Fibroblast of lung (primary cell): Measurements from ENCODE around the gene GRIK4.

Experiments used
- EZH2 ChIP-seq: IDR thresholded peaks from 2 replicates; pipeline ENCODE4 v1.5.1; 2012; ENCODE audit warnings: low read length, control low read depth, mild to moderate bottlenecking; ENCODE audit errors: missing control alignments
- TF ChIP-seq, protein P1 (sequence below), 2 donors: IDR thresholded peaks in 1 of 2; conservative IDR thresholded peaks in 1 of 2; 1 replicate in 1 of 2; 2 replicates in 1 of 2; pipeline ENCODE4 v1.5.1; 2011 to 2012; ENCODE audit warnings: low read length in 2 of 2, control low read depth in 1 of 2, inconsistent platforms in 1 of 2, low read depth in 1 of 2, mild to moderate bottlenecking in 1 of 2

DNA sequence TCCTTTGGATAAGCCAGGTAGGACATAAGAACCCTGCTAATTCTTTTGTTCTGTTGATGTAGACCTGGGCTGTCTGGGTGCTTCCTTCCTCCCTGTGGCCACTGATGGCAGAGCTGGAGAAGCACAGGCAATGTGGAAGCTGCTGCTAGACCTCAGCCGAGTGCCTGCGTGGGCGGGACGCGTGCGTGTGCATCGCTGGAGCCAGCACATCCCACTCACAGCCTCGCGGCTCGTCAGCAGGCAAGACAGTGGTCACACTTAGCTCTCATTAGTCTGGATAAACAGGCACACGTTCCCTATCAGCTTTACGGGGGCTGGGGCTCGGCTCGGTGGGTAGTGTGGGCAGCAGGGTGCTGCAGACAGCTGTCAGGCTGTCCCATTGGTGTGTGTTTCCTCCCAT, 155.7 kb downstream of the GRIK4 start:
- TF ChIP-seq, protein P1, sequence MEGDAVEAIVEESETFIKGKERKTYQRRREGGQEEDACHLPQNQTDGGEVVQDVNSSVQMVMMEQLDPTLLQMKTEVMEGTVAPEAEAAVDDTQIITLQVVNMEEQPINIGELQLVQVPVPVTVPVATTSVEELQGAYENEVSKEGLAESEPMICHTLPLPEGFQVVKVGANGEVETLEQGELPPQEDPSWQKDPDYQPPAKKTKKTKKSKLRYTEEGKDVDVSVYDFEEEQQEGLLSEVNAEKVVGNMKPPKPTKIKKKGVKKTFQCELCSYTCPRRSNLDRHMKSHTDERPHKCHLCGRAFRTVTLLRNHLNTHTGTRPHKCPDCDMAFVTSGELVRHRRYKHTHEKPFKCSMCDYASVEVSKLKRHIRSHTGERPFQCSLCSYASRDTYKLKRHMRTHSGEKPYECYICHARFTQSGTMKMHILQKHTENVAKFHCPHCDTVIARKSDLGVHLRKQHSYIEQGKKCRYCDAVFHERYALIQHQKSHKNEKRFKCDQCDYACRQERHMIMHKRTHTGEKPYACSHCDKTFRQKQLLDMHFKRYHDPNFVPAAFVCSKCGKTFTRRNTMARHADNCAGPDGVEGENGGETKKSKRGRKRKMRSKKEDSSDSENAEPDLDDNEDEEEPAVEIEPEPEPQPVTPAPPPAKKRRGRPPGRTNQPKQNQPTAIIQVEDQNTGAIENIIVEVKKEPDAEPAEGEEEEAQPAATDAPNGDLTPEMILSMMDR (conservative IDR thresholded peaks at IDR 0.05 in 1 of 2, IDR thresholded peaks at IDR 0.05 in 1 of 2; ENCODE audit: low read depth in 1 of 2, low read length in 2 of 2), result no peak
- TF ChIP-seq EZH2, result no peak
